HEK293 (cell line): ENCODE data around the gene MTERF4.

ENCODE experiments used
- RBAK ChIP-seq: fragments of 450-650 bp; formaldehyde crosslinking; IDR thresholded peaks from 2 replicates; pipeline ENCODE4 v1.5.1; 2016; ENCODE audit warnings: missing biosample characterization, missing genetic modification characterization
- ZNF133 ChIP-seq: fragments of 450-650 bp; formaldehyde crosslinking; IDR thresholded peaks from 2 replicates; pipeline ENCODE4 v1.5.1; 2016; ENCODE audit warnings: missing biosample characterization, missing genetic modification characterization
- ZNF175 ChIP-seq: fragments of 450-650 bp; formaldehyde crosslinking; IDR thresholded peaks from 2 replicates; pipeline ENCODE4 v1.5.1; 2016; ENCODE audit warnings: missing biosample characterization, missing genetic modification characterization
- ZNF776 ChIP-seq: fragments of 450-650 bp; formaldehyde crosslinking; IDR thresholded peaks from 2 replicates; pipeline ENCODE4 v1.5.0; 2017; ENCODE audit warnings: missing biosample characterization, missing genetic modification characterization, borderline replicate concordance
- TF ChIP-seq, protein P1 (sequence below): fragments of 450-650 bp; formaldehyde crosslinking; IDR thresholded peaks from 2 replicates; pipeline ENCODE4 v1.5.1; 2016; ENCODE audit warnings: missing biosample characterization, missing genetic modification characterization
- TF ChIP-seq, protein P2 (sequence below): sonication (generic); formaldehyde crosslinking; IDR thresholded peaks from 2 replicates; pipeline ENCODE4 v1.8.1; 2022; ENCODE audit warnings: mild to moderate bottlenecking, moderate library complexity, missing genetic modification reagents

DNA sequence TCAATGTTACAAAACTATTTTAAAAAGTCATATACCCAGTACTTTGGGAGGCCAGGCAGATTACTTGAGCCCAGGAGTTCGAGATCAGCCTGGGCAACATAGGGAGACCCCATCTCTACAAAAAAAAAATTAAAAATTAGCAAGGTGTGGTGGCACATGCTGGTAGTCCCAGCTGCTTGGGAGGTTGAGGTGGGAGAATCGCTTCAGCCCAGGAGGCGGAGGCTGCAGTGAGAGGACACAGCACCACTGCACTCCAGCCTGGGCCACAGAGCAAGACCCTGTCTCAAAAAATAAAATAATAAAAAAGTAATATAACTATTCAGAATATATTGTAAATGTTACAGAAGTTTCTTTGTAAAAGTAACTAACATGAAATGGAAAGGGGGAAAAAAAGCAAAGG is 45.2 kb upstream of the MTERF4 start:
- TF ChIP-seq, protein P1, sequence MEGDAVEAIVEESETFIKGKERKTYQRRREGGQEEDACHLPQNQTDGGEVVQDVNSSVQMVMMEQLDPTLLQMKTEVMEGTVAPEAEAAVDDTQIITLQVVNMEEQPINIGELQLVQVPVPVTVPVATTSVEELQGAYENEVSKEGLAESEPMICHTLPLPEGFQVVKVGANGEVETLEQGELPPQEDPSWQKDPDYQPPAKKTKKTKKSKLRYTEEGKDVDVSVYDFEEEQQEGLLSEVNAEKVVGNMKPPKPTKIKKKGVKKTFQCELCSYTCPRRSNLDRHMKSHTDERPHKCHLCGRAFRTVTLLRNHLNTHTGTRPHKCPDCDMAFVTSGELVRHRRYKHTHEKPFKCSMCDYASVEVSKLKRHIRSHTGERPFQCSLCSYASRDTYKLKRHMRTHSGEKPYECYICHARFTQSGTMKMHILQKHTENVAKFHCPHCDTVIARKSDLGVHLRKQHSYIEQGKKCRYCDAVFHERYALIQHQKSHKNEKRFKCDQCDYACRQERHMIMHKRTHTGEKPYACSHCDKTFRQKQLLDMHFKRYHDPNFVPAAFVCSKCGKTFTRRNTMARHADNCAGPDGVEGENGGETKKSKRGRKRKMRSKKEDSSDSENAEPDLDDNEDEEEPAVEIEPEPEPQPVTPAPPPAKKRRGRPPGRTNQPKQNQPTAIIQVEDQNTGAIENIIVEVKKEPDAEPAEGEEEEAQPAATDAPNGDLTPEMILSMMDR (tag by site-specific recombination) = no peak
- no peak for TF ChIP-seq ZNF175 (tag by site-specific recombination)
- TF ChIP-seq, protein P2, sequence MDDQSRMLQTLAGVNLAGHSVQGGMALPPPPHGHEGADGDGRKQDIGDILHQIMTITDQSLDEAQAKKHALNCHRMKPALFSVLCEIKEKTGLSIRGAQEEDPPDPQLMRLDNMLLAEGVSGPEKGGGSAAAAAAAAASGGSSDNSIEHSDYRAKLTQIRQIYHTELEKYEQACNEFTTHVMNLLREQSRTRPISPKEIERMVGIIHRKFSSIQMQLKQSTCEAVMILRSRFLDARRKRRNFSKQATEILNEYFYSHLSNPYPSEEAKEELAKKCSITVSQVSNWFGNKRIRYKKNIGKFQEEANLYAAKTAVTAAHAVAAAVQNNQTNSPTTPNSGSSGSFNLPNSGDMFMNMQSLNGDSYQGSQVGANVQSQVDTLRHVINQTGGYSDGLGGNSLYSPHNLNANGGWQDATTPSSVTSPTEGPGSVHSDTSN (CRISPR knock-in tag) = no peak
- no peak for TF ChIP-seq RBAK
- TF ChIP-seq ZNF133 (tag by site-specific recombination) = no peak
- no peak for TF ChIP-seq ZNF776 (tag by site-specific recombination)
